IPS DF 19.7 (cell line): ENCODE results near the gene NUP188.
"Not testable (repeated sequence)": the region's sequence is repeated elsewhere in the genome, so short reads cannot be mapped to it uniquely, and the experiment has no call there.

ENCODE experiments used
- DNase-seq: peaks from one replicate; pipeline ENCODE4 v3.0.0-alpha.2; 2013; ENCODE audit warnings: low read depth, low spot score

The NUP188 gene

DNA sequence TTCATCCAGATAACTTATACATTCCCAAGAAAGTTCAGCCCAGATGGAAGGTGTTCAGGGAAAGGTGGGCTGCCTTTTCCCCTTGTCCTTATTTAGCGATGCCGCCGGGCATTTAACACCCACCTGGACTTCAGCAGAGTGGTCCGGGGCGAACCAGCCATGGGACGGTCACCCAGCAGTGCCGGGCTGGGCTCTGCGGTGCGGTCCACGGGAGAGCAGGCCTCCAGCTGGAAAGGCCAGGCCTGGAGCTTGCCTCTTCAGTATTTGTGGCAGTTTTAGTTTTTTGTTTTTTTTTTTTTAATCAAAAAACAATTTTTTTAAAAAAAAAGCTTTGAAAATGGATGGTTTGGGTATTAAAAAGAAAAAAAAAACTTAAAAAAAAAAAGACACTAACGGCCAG is 30.8 kb upstream of the NUP188 start:
- no peak for DNase-seq

DNA sequence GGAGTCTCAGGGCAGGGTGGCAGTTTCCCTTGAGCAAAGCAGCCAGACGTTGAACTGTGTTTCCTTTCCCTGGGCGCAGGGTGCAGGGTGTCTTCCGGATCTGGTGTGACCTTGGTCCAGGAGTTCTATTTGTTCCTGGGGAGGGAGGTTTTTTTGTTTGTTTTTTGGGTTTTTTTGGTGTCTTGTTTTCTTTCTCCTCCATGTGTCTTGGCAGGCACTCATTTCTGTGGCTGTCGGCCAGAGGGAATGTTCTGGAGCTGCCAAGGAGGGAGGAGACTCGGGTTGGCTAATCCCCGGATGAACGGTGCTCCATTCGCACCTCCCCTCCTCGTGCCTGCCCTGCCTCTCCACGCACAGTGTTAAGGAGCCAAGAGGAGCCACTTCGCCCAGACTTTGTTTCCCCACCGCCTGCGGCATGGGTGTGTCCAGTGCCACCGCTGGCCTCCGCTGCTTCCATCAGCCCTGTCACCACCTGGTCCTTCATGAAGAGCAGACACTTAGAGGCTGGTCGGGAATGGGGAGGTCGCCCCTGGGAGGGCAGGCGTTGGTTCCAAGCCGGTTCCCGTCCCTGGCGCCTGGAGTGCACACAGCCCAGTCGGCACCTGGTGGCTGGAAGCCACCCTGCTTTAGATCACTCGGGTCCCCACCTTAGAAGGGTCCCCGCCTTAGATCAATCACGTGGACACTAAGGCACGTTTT is 30.2 kb upstream of the NUP188 start:
- DNase-seq, result no peak

DNA sequence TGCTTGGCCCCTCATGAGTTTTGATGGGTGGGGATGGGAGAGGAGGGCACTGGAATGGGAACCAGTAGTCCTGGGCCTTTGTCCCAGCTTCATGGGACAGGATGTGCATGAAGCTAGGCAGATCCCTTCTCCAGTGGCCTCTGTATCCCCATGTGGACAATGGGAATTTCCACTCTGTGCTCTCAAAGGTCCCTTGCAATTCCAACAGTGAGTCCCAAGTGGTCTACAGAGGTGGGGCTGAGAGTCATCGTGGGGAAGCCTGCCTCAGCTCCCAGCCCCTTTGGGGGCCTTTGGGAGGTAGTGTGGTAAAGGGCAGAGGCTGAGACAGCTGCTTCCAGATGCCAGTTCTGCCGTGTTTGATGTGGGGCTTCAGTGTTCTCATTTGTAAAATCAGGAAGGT is 28.6 kb upstream of the NUP188 start:
- DNase-seq, result no peak

DNA sequence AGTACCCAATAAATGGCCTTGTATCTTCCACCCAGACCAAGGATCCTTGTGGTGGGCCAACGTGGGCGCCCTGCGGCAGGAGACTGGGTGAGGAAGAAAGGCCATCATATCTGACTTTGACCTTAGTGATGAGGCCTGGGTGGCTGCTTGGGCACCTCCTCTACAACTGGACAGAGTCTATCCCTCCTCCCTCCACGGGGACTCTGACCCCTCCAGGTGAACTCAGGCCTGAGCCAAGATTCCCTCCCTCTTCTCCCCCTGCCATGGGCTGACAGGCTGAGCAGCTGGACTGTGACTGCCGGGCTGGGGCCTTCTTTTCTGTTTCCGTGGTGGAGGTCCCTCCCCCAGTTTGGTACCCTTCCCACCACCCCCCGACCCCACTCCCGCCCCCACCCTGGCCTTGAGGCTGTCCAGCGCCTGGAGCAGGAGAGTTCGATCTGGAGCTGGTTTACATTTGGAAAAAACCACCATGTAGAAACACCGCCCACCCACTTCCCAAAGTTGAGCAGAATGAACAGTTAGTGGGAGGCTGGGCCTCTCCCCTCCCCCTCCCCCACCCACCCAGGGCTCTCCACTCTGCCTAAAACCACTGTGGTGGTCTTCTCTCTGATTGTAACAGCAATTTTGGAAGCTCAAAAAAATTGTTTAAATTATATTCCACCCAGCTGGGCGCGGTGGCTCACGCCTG is 28.0 kb upstream of the NUP188 start:
- DNase-seq, result no peak

DNA sequence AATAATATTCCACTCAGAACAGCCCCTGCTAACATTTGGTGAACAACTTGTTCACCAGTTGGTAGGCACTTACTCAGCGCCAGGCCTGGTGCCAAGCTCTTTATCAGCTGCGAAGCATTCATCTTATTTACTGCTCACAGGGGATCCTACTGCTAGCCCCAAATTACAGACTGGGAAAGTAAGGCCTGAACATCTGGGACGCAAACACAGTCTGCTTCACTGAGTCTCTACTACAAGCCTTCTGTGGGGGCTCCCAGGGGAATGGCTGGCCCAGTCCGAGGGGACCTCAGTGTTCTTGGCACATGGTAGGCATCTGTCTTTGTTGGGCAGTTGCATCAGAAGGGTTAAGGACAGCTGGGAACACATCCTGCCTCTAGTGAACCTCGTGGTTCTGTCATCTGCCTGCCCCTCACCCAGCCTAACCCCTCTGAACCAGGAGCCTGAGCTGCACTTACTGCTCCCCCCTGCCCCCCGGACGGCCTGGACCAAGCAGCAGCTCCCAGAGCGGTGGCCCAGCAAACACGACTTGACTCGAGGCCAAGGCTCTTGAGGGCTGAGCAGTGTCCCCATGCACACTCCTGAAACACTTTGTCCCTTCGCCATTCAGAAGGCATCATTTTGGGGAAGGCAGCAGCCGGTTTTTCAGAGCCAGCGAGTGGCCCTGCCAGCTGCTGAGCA is 27.0 kb upstream of the NUP188 start, which contains the start of gene PHYHD1:
Gene PHYHD1 (plus strand): TSS at position 602 of the 678 bp plus-strand sequence. CDS start 1,342 bp downstream, outside the sequence.
- no peak for DNase-seq

DNA sequence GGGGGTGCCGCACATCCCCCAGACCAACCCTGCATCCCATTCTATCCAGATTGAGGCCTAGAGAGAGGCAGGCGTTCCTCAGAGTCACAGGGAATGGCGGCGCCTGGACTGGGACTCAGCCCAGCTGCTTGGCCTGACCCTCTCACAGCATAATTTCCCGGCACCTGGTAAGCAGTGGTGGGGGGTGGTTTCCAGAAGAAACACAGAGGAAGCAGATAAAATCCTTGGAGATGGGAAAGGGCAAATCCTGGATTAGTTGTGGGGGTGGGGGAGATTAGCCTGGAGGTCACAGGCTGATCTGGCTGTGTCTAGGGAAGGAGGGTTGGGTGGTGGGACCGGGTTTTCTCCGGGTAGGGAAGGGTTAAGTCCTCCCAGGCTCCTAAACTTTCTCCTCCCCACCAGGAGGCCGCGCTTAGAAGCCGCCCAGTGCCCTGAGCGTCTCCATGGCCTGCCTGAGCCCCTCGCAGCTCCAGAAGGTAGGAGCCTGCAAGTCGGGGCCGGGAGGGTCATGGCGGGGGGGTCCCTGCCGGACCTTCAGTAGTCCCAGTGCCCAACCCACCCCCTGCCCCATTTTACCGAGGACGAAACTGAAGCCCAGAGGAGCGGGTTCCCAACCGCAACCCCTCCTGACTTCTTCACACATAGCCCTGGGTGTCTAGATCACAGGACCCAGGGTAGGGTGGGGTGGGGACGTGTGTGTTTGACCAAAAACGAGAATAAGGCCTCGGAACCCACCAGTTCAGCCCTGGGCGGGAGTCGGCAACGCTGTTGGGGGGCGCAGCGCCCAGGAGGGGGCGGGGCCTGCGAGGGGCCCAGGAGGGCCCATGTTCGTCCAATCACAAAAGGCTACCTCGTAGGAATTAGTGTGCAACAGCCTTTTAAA is 25.4 kb upstream of the NUP188 start:
- DNase-seq, result peak; percentile 42

DNA sequence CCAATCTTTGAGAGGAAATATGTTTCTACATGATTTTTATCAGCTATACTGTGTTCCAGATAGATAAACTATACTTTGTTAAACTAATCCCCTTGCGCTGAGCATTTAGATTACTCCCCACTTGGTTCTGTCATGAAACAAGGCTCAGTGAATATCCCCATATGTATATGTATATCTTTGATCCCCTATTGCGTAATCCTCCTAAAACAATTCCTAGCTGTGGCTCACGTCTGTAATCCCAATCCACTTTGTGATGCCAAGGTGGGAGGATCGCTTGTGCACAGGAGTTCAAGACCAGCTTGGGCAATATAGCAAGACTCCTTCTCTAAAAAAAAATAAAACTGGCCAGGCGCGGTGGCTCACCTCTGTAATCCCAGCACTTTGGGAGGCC is 24.0 kb upstream of the NUP188 start:
- no peak for DNase-seq

DNA sequence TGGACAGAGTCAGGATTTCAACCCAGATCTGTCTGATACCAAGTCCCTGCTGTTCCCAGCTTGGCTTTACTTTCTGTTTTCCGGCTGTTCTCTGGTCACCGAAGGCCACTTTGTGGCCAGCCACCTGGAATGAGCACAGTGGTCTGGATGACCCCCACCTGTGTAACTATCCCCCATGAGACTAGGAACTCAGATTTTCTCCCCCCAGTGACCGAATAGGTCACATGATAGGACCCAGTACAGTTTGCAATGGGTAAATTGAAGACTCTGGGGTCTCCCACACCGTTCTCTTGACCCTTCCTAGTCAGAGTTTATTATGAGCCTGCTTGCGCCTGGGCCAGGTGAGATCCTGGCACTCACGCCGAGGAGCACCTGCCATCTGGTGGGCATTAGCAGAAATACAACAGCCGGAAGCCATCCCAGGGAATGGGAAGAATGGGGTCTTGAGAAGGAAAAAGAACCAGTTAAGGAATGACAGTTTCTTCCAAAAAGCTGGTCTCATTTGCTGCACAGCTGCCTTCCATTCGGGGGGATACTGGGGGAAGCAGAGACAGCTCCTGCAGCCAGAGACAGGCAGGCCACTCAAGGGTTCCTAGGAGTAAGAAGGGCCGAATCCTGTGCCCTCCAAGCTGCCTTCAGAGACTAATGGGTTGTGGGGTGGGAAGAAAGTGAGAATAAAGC is 19.6 kb upstream of the NUP188 start:
- no peak for DNase-seq

DNA sequence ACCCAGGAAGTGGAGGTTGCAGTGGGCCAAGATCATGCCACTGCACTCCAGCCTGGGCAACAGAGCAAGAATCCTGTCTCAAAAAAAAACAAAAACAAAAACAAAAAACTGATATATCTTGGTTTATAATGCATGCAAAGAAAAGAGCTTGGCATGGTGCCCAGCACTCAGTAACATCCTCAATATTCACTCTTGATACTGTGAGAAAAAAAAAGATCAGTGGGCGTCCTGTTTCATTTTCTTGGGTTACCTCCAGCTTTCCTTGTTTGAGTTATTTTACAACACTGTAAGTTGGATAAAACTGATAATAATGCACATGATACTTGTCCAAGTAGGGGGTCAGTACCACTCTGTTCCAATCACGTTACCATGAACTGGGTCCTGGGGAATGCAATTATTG is 18.9 kb upstream of the NUP188 start:
- DNase-seq, result no peak

DNA sequence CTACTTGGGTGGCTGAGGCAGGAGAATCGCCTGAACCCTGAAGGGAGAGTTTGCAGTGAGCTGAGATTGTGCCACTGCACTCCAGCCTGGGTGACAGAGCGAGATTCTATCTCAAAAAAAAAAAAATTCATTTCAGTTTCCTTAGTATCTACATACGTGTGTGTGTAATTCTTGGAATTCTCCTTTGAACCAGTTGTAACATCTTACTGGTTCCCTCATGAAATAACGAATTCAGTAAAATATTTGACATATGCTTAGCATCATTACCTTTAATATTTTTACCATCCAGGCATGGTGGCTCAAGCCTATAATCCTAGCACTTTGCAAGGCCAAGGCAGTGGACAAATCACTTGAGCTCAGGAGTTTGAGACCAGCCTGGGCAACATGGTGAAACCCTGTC is 17.9 kb upstream of the NUP188 start:
- DNase-seq, result no peak

DNA sequence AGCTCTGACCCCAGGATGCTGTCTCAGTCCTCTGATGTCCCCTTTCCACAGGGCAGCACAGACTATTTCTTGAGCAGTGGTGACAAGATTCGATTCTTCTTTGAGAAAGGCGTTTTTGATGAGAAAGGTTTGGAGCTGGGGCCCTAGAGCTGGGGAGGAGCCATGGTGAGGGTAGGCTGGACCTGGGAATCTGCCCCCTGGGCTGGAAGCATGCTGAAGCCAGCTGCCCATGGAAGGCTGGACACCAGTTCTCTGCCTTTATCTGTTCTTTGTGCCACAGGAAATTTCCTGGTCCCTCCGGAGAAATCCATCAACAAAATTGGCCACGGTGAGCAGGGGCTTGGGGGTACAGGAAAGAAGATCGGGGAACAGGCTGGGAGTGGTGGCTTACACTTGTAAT is 13.8 kb upstream of the NUP188 start:
- DNase-seq, result no peak

DNA sequence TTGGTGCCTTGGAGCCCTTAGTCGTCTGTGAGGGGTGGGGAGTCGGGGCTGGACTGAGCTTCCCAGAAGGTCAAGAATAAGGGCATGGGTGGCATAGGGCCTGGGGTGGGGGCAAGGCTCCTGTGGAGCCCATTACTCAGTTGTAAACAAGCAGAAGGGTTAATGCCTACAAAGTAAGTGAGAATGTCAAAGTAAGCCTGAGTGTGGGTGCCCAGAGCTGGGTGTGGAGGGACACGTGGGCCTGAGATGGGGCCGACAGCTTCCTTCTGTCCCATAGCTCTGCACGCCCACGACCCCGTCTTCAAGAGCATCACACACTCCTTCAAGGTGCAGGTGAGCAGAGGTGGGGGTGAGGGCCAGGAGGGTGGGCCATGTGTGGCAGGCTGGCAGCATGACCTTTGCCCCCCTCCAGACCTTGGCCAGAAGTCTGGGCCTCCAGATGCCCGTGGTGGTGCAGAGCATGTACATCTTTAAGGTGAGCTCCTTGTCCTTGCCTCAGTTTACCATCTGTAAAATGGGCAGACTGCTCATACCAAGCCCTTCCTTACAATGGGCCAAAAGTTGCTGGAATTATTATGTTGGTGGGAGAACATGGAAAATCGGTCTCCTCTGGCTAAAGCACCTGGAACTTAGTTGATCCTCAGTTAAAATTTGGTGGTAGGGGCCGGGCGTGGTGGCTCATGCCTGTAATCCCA is 11.2 kb upstream of the NUP188 start:
- DNase-seq, result no peak

DNA sequence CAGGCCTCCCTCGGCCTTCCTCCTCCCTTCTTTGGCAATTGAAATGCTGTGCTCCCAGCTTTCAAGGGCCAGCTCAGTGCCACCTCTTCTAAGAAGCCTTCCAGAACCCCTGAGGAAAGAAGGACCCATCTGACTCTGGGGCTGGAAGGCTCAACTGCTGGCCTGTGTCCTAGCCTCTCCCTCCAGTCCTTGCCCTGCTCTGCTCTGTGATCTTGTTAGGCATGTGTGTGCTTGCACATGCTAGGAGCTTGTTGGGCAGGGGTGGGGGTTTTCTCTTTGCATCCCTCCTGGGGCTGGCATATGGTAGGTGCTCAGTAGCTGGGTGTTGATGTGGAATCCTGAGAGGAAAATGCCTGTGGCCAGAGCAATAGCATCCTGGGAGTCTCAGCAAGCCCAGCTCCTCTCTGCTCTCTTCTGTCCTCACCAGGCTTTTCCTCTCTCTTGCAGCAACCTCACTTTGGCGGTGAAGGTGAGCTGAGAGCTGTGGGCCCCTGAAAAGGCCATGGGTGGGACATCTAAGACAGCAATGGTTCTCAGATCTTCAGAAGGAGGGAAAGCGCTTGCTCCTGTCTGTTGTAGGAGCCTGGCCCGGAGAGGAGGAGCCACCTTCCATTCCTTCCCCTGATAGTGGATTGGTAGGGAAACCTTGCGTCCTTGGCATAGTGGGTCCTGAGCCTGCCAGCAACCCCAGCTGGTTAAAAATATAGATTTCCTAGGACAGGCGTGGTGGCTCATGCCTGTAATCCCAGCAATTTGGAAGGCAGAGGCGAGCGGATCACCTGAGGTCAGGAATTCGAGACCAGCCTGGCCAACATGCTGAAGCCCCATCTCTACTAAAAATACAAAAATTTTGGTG is 10.0 kb upstream of the NUP188 start:
- DNase-seq, result no peak

DNA sequence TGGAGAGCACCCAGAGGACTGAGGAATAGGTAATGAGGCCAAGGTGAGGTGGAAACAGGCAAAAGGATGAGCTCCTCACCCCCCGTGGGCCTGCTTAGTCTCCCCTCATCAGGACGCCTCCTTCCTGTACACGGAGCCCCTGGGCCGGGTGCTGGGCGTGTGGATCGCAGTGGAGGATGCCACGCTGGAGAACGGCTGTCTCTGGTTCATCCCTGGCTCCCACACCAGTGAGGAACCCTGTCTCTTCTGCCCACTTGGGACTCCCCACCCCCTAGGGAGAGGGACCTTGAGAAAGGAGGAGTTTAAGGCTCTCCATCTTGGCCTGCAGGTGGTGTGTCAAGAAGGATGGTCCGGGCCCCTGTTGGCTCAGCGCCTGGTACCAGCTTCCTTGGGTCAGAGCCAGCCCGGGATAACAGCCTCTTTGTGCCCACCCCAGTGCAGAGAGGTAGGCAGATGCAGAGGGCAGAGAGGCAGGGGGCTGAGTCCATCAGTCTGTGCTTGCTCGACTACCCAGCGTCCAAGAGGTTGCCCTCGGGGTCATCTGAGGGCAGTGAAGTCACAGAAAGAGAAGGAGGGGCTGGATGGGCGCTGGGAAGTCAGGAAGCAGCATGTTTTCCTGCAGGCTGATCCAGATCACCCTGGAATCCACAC is 7.1 kb upstream of the NUP188 start:
- no peak for DNase-seq

DNA sequence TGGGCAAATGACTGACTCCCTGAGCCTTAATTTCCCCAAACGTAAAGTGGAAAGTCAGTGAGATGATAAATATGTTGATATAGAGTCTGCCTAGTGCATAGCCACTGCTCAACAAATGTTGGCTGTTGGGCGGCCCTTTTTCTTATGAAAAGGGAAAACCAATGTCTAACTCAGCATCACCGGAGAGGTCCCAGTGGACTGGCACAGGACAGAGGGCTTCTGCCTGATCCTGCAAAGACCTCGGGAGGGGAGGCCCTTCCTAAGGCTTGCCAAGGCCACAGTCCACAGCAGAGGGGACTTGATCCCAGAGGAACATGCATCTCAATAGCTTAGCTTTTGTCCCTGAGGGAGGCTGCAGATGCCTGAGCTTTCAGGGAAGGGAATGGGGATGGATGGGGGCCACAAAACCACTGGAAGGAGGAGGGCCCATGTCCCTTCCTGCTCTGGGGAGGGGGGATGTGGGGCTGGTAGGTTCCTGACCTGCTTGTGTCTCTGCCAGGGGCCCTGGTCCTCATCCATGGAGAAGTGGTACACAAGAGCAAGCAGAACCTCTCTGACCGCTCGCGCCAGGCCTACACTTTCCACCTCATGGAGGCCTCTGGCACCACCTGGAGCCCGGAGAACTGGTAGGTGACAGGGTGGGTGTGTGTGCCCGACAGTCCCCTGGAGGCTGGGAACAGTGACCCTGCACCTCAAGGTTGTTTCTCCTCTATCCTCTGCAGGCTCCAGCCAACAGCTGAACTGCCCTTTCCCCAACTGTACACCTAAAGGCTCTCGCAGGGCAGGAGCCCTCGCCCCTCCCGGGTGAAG is 6.3 kb upstream of the NUP188 start:
- DNase-seq, result no peak

DNA sequence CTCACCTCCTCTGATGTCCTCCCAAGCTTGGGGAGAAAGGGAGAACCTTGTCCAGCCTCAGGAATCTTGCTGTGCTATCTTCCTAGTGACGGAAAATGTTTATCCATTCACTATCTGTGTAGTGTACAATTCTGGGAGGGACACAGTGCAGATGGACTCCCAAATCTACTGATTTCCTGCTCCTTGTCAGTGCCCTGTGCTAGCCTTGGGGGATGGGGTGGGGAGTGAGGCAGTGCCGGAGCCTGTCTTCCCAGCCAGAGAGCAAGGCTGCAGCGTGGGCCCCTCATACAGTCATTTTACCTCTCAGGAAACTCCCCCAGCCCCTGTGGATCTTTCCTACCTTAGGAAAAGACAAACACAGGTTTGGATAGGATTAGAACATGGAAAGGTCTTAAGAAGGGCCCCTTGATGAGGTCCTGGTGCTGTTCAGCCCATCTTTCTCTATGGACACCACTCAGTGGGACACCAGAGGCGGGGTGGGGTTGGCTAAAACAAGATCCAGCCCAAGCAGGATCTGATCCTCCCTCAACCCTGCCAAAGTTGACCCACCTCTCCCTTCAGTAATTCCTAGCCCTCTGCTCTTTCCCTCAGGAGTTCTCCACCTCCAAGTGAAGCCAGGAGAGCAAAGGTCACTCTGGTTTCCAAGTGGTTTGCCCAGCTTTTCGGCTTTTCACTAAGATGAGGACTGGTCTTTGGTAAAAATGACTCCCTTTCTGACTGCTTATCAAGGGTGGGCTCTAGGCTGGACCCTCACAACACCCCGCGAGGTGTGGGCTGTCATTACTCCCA is 3.5 kb upstream of the NUP188 start:
- DNase-seq, result no peak

DNA sequence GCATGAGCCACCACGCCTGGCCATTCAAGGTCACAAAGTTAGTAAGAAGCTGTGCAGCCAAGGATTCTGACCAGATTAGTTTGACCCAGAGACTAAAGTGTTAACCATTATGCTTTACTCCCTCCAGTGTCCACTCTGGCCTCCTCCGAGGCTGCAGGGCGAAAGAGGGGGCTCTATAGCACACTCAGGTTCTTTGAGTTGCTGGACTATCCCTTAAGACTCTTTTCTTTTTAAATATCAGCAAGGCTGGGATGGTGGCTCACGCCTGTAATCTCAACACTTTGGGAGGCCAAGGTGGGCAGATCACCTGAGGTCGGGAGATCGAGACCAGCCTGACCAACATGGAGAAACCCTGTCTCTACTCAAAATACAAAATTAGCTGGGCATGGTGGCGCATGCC is 2.5 kb upstream of the NUP188 start:
- not testable (repeated sequence) for DNase-seq
